Measurements from ENCODE around the gene CHD1L.
A peak's percentile ranks its signal among the peaks of the same experiment; 100 is the strongest.
"Not testable (repeated sequence)": the region's sequence is repeated elsewhere in the genome, so short reads cannot be mapped to it uniquely, and the experiment has no call there.

The CHD1L gene

GRCh38 chr1:147231032-147231431 lies 11.5 kb upstream of the CHD1L start:
- not testable (repeated sequence) for H3K79me2 ChIP-seq (ENCODE audit: control insufficient read depth, insufficient read depth, low read length, poor library complexity); DNase-seq; H3K18ac ChIP-seq (ENCODE audit: low read length); H3K9ac ChIP-seq (ENCODE audit: low read length); H3K27me3 ChIP-seq (ENCODE audit: insufficient read depth, low read length); H3K4ac ChIP-seq (ENCODE audit: low read depth, low read length); H3K4me2 ChIP-seq (ENCODE audit: low read length); H2AK5ac ChIP-seq (ENCODE audit: low read length); H2BK5ac ChIP-seq (ENCODE audit: low read depth, low read length, poor library complexity); H3K79me1 ChIP-seq (ENCODE audit: low read length); H3K36me3 ChIP-seq (ENCODE audit: control insufficient read depth in 1 of 2, insufficient read depth in 2 of 2, low read length in 2 of 2); H4K12ac ChIP-seq (ENCODE audit: low read depth, low read length); H3K27ac ChIP-seq (ENCODE audit: low read depth, low read length); H2BK120ac ChIP-seq (ENCODE audit: insufficient read depth, low read length, poor library complexity); H2AFZ ChIP-seq (ENCODE audit: insufficient read depth, low read length, poor library complexity); H4K91ac ChIP-seq (ENCODE audit: low read depth, low read length); H4K8ac ChIP-seq (ENCODE audit: low read depth, low read length); H3K4me1 ChIP-seq (ENCODE audit: control insufficient read depth in 1 of 2, insufficient read depth in 2 of 2, low read length in 2 of 2); H3K9me3 ChIP-seq (ENCODE audit: insufficient read depth, low read depth, low read length); H3K14ac ChIP-seq (ENCODE audit: low read length); H3K23ac ChIP-seq (ENCODE audit: low read length); H2BK12ac ChIP-seq (ENCODE audit: low read length); H3K4me3 ChIP-seq (ENCODE audit: low read depth, low read length)
- WGBS (ENCODE audit: extremely low coverage, insufficient coverage, insufficient read length): no CpG with 5 or more reads among the region's 5 CpGs

- peaks cover 17% of the 10 kb centered on the region for H3K9me3 ChIP-seq (ENCODE audit: insufficient read depth, low read depth, low read length)
- not testable (repeated sequence) for H3K14ac ChIP-seq (ENCODE audit: low read length); H2AK5ac ChIP-seq (ENCODE audit: low read length); H3K4me2 ChIP-seq (ENCODE audit: low read length); H3K18ac ChIP-seq (ENCODE audit: low read length); DNase-seq; H3K4me1 ChIP-seq (ENCODE audit: control insufficient read depth in 1 of 2, insufficient read depth in 2 of 2, low read length in 2 of 2); H2BK5ac ChIP-seq (ENCODE audit: low read depth, low read length, poor library complexity); H3K79me1 ChIP-seq (ENCODE audit: low read length); H3K36me3 ChIP-seq (ENCODE audit: control insufficient read depth in 1 of 2, insufficient read depth in 2 of 2, low read length in 2 of 2); H2AFZ ChIP-seq (ENCODE audit: insufficient read depth, low read length, poor library complexity); H3K79me2 ChIP-seq (ENCODE audit: control insufficient read depth, insufficient read depth, low read length, poor library complexity); H4K91ac ChIP-seq (ENCODE audit: low read depth, low read length); H3K4me3 ChIP-seq (ENCODE audit: low read depth, low read length); H3K23ac ChIP-seq (ENCODE audit: low read length); H3K4ac ChIP-seq (ENCODE audit: low read depth, low read length); H4K8ac ChIP-seq (ENCODE audit: low read depth, low read length); H3K9ac ChIP-seq (ENCODE audit: low read length); H2BK12ac ChIP-seq (ENCODE audit: low read length); H3K27ac ChIP-seq (ENCODE audit: low read depth, low read length); H4K12ac ChIP-seq (ENCODE audit: low read depth, low read length); H2BK120ac ChIP-seq (ENCODE audit: insufficient read depth, low read length, poor library complexity); H3K27me3 ChIP-seq (ENCODE audit: insufficient read depth, low read length)
- WGBS (ENCODE audit: extremely low coverage, insufficient coverage, insufficient read length): no CpG with 5 or more reads among the region's 8 CpGs
Measured at GRCh38 chr1:147233903-147234302, 8.6 kb upstream of the CHD1L start.

GRCh38 chr1:147235822-147236221 lies 6.7 kb upstream of the CHD1L start:
- no peak overlapping the region for H3K18ac ChIP-seq (ENCODE audit: low read length)
- no peak overlapping the region for H3K9ac ChIP-seq (ENCODE audit: low read length)
- H3K4me1 ChIP-seq (ENCODE audit: control insufficient read depth in 1 of 2, insufficient read depth in 2 of 2, low read length in 2 of 2): no peaks in the 10 kb centered on the region
- H3K27me3 ChIP-seq (ENCODE audit: insufficient read depth, low read length): peaks cover 3% of the 10 kb centered on the region
- no peak overlapping the region for H2BK12ac ChIP-seq (ENCODE audit: low read length)
- no CpG with 5 or more reads among the region's 1 CpG for WGBS (ENCODE audit: extremely low coverage, insufficient coverage, insufficient read length)
- H4K91ac ChIP-seq (ENCODE audit: low read depth, low read length): no peak overlapping the region
- DNase-seq: no peak
- H3K36me3 ChIP-seq (ENCODE audit: control insufficient read depth in 1 of 2, insufficient read depth in 2 of 2, low read length in 2 of 2): no peaks in the 10 kb centered on the region
- no peak overlapping the region for H2BK5ac ChIP-seq (ENCODE audit: low read depth, low read length, poor library complexity)
- no peak overlapping the region for H3K14ac ChIP-seq (ENCODE audit: low read length)
- H3K79me2 ChIP-seq (ENCODE audit: control insufficient read depth, insufficient read depth, low read length, poor library complexity): no peaks in the 10 kb centered on the region
- peaks cover 17% of the 10 kb centered on the region for H3K9me3 ChIP-seq (ENCODE audit: insufficient read depth, low read depth, low read length)
- H3K79me1 ChIP-seq (ENCODE audit: low read length): no peaks in the 10 kb centered on the region
- no peak overlapping the region for H2BK120ac ChIP-seq (ENCODE audit: insufficient read depth, low read length, poor library complexity)
- H3K27ac ChIP-seq (ENCODE audit: low read depth, low read length): no peak overlapping the region
- H3K23ac ChIP-seq (ENCODE audit: low read length): no peak overlapping the region
- no peak overlapping the region for H3K4me2 ChIP-seq (ENCODE audit: low read length)
- no peak overlapping the region for H3K4ac ChIP-seq (ENCODE audit: low read depth, low read length)
- H3K4me3 ChIP-seq (ENCODE audit: low read depth, low read length): peak overlapping the region; percentile 10
- no peak overlapping the region for H2AFZ ChIP-seq (ENCODE audit: insufficient read depth, low read length, poor library complexity)
- no peak overlapping the region for H4K12ac ChIP-seq (ENCODE audit: low read depth, low read length)
- no peak overlapping the region for H4K8ac ChIP-seq (ENCODE audit: low read depth, low read length)
- H2AK5ac ChIP-seq (ENCODE audit: low read length): no peak overlapping the region

- Histone ChIP-seq H2AFZ (ENCODE audit: insufficient read depth, low read length, poor library complexity) (no peak overlapping the region), H3K27ac (ENCODE audit: low read depth, low read length) (no peak overlapping the region), H2AK5ac (ENCODE audit: low read length) (no peak overlapping the region), H3K18ac (ENCODE audit: low read length) (no peak overlapping the region), H3K4me2 (ENCODE audit: low read length) (no peak overlapping the region), H4K8ac (ENCODE audit: low read depth, low read length) (no peak overlapping the region), H3K36me3 (ENCODE audit: control insufficient read depth in 1 of 2, insufficient read depth in 2 of 2, low read length in 2 of 2) (no peaks in the 10 kb centered on the region), H2BK120ac (ENCODE audit: insufficient read depth, low read length, poor library complexity) (no peak overlapping the region), H3K4me3 (ENCODE audit: low read depth, low read length) (no peak overlapping the region), H3K4me1 (ENCODE audit: control insufficient read depth in 1 of 2, insufficient read depth in 2 of 2, low read length in 2 of 2) (no peaks in the 10 kb centered on the region), H3K9me3 (ENCODE audit: insufficient read depth, low read depth, low read length) (peaks cover 17% of the 10 kb centered on the region), H2BK5ac (ENCODE audit: low read depth, low read length, poor library complexity) (no peak overlapping the region), H4K91ac (ENCODE audit: low read depth, low read length) (no peak overlapping the region), H3K4ac (ENCODE audit: low read depth, low read length) (no peak overlapping the region), H3K23ac (ENCODE audit: low read length) (no peak overlapping the region), H3K27me3 (ENCODE audit: insufficient read depth, low read length) (peaks cover 3% of the 10 kb centered on the region), H3K79me2 (ENCODE audit: control insufficient read depth, insufficient read depth, low read length, poor library complexity) (no peaks in the 10 kb centered on the region), H2BK12ac (ENCODE audit: low read length) (no peak overlapping the region), H3K9ac (ENCODE audit: low read length) (no peak overlapping the region), H4K12ac (ENCODE audit: low read depth, low read length) (no peak overlapping the region), H3K14ac (ENCODE audit: low read length) (no peak overlapping the region), H3K79me1 (ENCODE audit: low read length) (no peaks in the 10 kb centered on the region)
- DNase-seq: no peak
- WGBS (ENCODE audit: extremely low coverage, insufficient coverage, insufficient read length): no CpG with 5 or more reads among the region's 2 CpGs
Measured at GRCh38 chr1:147236448-147236847, 6.0 kb upstream of the CHD1L start.
